Stimulated activated CD8-positive, alpha-beta memory T cell treated with anti-CD3 and anti-CD28 coated beads, Interleukin-15, amount 100 ng/mL, for 48 hours (primary cell): ENCODE results near the gene TIMELESS.
"Not testable (repeated sequence)": the region's sequence is repeated elsewhere in the genome, so short reads cannot be mapped to it uniquely, and the experiment has no call there.

Experiments
- DNase-seq, 2 donors: peaks; one replicate each; pipeline ENCODE4 v3.0.0-alpha.2; 2020; ENCODE audit warnings: low read depth in 2 of 2

The TIMELESS gene

GRCh38 chr12:56468216-56469006, 19.2 kb upstream of the TIMELESS start, which contains the start of gene SPRYD4:
Gene SPRYD4 (plus strand): TSS chr12:56468578. CDS start chr12:56468592, 14 bp downstream.
- peak; percentile 90 to 92 for DNase-seq

GRCh38 chr12:56462565-56462964, 13.3 kb upstream of the TIMELESS start:
- no peak for DNase-seq

- no peak for DNase-seq
These were observed 12.3 kb upstream of the TIMELESS start for GRCh38 chr12:56461235-56462159.

GRCh38 chr12:56457817-56458216, 8.6 kb upstream of the TIMELESS start:
- no peak for DNase-seq

DNA sequence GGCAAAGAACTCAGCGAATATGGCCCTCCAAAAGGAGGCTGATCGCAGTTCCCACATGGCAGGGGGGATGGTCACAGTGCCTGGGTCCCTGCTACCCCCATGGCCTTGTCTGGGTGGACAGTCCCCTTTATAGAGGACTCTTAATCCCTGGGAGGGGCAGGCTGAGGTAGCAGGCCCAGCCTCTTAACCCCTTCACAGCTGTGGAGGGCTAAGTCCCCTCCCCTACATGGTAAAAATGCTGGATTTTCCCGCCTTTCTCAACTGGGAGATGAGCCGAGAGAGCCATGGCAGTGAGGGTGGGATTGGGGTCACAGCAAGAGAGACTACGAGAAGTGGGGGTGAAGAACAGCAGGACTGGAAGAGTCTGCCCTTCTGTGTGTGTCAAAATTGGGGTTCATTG, 5.3 kb upstream of the TIMELESS start, which contains the start of gene MIP:
TSS of gene MIP (minus strand) at position 101 of the 400 bp plus-strand sequence. CDS start at position 57, 44 bp downstream.
- no peak for DNase-seq

DNA sequence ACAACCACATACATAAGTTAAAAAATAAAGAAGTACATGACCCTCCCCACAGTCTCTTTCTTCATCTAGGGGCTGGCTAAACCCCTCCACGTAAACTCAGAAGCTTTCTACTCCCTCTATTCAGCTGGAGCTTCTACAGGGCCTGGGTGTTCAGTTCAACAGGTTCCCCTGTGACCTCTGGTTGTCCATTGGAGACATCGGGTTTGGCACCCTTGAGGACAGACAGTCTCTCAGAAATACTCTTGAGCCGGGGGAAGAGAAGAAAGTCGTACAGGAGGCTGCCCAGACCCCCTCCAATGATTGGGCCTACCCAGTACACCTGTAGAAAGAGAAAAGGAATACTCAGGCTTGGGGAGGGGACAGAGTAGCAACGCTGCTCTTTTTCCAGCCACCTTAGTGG, 1.9 kb upstream of the TIMELESS start:
- DNase-seq, result no peak

GRCh38 chr12:56450241-56450640, 1.0 kb upstream of the TIMELESS start:
- DNase-seq, result no peak

DNA sequence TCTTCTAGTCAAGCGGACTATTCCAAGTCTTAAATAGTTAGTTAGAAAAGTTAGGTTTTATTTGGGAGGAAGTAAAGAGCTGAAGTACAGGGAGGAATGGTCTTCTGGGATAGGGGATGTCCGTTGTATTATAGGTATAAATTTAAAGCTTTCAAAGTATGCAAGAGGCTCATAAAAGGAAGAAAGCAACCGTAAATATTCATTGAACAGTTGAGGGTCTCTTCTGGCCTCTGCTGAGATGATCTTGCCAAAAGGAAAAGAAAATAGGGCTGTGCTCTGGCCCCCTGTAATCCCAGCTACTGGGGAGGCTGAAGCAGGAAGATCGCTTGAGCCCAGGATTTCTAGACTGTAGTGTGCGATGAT, 377 bp upstream of the TIMELESS start:
- DNase-seq, result no peak

- not testable (repeated sequence) for DNase-seq
These were observed 6.0 kb downstream of the TIMELESS start for GRCh38 chr12:56443208-56443607.

GRCh38 chr12:56437430-56438176, 11.6 kb downstream of the TIMELESS start:
- no peak for DNase-seq

DNA sequence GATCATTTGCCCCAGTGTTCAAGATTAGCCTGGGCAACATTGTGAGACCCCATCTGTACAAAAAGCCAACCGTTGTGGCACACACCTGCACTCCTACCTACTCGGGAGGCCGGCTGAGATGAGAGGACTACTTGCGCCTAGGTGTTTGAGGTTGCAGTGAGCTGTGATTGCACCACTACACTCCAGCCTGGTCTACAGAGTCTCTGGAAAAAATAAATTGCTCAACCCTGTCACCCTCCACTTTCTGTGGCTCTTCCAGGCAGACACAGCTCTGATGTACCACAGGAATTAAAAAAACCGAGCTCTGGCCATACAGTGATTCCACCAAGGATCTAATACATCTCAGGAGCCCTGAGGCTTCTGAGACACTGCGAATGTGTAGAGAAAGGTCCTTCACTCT, 14.4 kb downstream of the TIMELESS start:
- no peak for DNase-seq

DNA sequence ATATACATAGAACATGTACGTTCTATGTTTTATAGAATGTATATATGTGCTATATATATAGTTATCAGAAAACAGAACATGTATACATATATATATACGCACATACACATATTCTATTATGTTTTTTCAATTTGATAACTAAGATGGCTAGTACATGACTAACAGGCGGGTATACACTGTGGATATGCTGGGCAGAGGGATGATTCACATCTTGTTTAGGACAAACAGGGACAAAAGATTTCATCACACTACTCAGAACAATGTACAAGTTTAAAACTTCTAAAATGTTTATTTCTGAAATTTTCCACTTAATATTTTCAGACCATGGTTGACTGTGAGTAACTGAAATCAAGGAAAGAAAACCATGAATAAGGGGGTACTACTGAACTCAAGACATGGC, 17.4 kb downstream of the TIMELESS start:
- no peak for DNase-seq

GRCh38 chr12:56431288-56431687, 17.9 kb downstream of the TIMELESS start:
- no peak for DNase-seq

GRCh38 chr12:56425940-56426438, 23.2 kb downstream of the TIMELESS start:
- DNase-seq, result no peak

- no peak for DNase-seq
These were observed 24.0 kb downstream of the TIMELESS start for GRCh38 chr12:56425193-56425592.

DNA sequence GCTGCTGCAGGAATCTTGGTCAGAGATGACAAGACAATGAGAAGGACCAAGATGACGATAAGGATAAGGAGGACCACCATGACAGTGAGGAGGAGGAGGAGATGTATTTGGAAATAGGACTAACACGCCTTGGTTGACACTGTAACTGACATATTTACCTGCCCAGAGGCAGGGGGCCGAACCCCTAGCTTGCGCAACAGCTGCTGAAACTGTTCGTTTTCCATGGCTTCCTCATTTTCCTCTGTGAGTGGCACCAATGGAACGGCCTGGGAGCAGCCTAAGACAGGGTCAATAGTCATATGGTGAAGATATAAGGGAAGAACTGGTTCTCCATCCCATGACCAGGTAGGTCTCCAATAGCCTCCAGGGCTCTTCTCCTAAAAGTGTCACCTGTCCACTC, 28.8 kb downstream of the TIMELESS start:
- DNase-seq, result no peak

GRCh38 chr12:56417739-56418138, 31.5 kb downstream of the TIMELESS start:
- DNase-seq, result no peak

GRCh38 chr12:56414401-56414800, 34.8 kb downstream of the TIMELESS start:
- DNase-seq, result no peak

DNA sequence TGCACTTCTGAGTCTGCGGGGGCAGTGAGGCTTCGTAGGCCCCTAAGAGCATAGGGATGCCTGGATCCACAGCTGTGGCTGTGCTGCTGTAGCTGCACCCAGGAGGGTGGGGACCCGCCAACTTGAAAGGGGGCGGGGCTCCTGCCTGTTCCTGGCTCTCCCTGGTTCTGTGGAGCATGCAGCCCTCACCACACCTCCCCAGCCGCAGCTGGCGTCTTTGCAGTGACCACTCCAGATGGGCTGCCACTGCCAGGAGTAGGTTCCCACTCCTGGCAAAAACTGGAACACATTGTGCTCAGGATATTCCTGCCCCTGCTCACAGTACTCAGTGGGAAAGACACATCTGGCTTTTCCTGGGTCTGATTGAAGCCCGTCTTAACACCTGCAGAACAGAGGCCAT, 35.8 kb downstream of the TIMELESS start:
- DNase-seq, result no peak

DNA sequence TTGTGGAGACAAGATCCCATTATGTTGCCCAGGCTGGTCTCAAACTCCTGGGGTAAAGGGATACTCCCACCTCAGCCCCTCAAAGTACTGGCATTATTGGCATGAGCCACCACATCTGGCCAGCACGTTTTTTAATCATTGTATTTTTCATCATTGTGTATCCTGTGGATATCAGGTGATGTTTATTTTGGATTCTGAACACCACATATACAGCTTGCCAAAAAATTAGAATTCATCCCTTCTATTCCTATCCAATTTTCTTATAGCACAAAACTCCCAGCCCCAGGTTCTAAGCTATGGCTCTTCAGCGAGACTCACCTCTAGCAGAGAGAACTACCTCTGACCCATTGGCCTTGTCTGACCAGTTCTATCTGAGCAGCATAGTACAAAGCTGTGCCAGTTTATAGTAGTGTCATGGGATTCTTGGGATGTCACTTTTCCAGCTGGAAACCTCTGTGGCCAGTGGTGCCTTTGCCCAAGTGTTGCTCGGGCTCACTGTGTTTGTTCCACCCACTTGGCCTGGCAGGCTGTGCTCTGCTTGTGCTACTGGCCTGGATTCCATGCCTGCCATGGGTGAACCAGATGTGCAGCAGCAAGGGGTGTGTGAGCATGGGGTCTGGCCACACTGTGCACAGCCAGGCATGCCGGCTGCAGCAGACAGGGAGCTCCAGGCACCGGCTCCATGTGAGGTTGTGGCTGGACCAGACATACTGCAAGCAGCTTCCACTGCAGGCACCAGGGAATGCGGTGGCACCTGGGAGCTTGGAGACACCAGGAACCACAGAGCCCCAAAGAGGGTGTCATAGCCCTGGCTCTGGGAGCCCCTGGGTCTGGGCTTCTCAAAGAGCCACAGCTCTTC, 37.2 kb downstream of the TIMELESS start:
- DNase-seq, result no peak

DNA sequence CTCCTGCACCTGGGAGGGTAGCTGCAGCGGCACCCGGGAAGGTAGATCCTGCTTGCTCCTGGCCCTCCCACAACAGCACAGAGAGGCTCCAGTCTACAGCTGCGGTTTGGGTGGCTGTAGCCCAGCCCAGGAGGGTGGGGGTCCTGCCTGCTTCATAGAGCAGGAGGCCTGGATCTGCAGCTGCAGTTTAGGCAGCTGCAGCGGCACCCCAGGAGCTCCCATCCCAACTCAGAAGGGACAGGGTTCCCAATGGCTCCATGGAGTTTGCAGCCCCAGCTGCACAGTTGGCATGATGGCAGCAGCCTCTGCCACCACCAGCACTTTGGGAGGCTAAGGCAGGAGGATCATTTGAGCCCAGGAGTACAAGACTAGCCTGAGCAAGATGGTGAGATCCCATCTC, 38.5 kb downstream of the TIMELESS start:
- DNase-seq, result no peak
